Colonic mucosa (tissue), 4 donors: ENCODE data around the gene RBBP4. TPM values are rescaled to one million over a fixed set of nuclear protein-coding genes. Genes with fewer than 3 reads are reported as not detected.
"Not testable (repeated sequence)": the region's sequence is repeated elsewhere in the genome, so short reads cannot be mapped to it uniquely, and the experiment has no call there.

Experiments
- DNase-seq: peaks from one replicate; pipeline ENCODE4 v3.0.0-alpha.2; 2020
- H3K27ac ChIP-seq: fragments of 200-600 bp; one replicate; pipeline ENCODE4 v1.8.0; 2021
- H3K27me3 ChIP-seq: fragments of 200-600 bp; one replicate; pipeline ENCODE4 v1.8.0; 2021
- H3K36me3 ChIP-seq: fragments of 200-600 bp; one replicate; pipeline ENCODE4 v1.8.0; 2021
- H3K4me1 ChIP-seq: fragments of 200-600 bp; one replicate; pipeline ENCODE4 v1.8.0; 2021; ENCODE audit warnings: mild to moderate bottlenecking
- H3K4me3 ChIP-seq: fragments of 200-600 bp; one replicate; pipeline ENCODE4 v1.8.0; 2021
- H3K9ac ChIP-seq, 2 donors: one replicate each; pipeline ENCODE4 v1.7.0; 2013; ENCODE audit warnings: control low read depth in 2 of 2, low read depth in 2 of 2, low read length in 2 of 2
- H3K9me3 ChIP-seq: fragments of 200-600 bp; one replicate; pipeline ENCODE4 v1.8.0; 2021
- intact Hi-C: fragments of 100-400 bp; cut with DNase I; formaldehyde crosslinking; loops from one replicate; pipeline ENCODE4 v1.14.1; 2022
- total RNA-seq, 2 donors: library from RNA; stranded (reverse); fragmentation: NEBNext Ultra II Directional in 1 of 2; extraction: Animal tissue kit (Norgen Biotek cat#: 25700) in 1 of 2; gene quantifications; one replicate each; pipeline ENCODE4 v1.2.1, GENCODE V29; 2021
- TF ChIP-seq, protein P1 (sequence below): fragments of 200-600 bp; IDR thresholded peaks from one replicate; pipeline ENCODE4 v1.8.0; 2022; ENCODE audit warnings: antibody characterized with exemption, mild to moderate bottlenecking
- donor health status: healthy.
- donor health status: DM: no; HTN: no; CAD: no.
- donor health status: DM: no; HTN: no; CAD: no.

The RBBP4 gene
- total RNA-seq, 2 donors from 2014 or later, result 155 to 171 TPM

DNA sequence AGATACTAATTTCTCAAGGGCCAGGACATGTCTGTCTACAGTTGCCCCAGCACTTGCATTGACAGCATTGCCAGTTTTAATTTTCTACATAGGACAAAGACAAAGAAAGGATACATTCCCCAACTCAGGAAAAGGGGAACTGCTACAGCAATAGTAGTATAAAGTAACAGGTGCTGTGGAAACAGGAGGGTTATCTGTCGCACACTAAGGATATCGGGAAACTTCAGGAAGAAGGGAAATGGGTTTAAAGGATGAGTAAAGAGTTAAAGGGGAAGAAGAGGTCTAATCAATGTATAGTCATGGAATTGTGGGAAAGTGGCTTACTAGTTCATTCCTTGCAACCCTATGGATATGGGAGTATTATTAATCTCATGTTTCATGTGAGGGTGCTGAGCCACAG lies 35.4 kb downstream of the RBBP4 start:
- TF ChIP-seq, protein P1, sequence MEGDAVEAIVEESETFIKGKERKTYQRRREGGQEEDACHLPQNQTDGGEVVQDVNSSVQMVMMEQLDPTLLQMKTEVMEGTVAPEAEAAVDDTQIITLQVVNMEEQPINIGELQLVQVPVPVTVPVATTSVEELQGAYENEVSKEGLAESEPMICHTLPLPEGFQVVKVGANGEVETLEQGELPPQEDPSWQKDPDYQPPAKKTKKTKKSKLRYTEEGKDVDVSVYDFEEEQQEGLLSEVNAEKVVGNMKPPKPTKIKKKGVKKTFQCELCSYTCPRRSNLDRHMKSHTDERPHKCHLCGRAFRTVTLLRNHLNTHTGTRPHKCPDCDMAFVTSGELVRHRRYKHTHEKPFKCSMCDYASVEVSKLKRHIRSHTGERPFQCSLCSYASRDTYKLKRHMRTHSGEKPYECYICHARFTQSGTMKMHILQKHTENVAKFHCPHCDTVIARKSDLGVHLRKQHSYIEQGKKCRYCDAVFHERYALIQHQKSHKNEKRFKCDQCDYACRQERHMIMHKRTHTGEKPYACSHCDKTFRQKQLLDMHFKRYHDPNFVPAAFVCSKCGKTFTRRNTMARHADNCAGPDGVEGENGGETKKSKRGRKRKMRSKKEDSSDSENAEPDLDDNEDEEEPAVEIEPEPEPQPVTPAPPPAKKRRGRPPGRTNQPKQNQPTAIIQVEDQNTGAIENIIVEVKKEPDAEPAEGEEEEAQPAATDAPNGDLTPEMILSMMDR, result no peak
- intact Hi-C loops, result no loop called here
- no peak overlapping the region for H3K4me3 ChIP-seq
- no peaks in the 10 kb centered on the region for H3K27me3 ChIP-seq
- no peaks in the 10 kb centered on the region for H3K36me3 ChIP-seq
- H3K27ac ChIP-seq, result no peak overlapping the region
- DNase-seq, result no peak
- H3K9me3 ChIP-seq, result no peaks in the 10 kb centered on the region
- no peak overlapping the region for H3K9ac ChIP-seq
- peaks cover 5% of the 10 kb centered on the region for H3K4me1 ChIP-seq

DNA sequence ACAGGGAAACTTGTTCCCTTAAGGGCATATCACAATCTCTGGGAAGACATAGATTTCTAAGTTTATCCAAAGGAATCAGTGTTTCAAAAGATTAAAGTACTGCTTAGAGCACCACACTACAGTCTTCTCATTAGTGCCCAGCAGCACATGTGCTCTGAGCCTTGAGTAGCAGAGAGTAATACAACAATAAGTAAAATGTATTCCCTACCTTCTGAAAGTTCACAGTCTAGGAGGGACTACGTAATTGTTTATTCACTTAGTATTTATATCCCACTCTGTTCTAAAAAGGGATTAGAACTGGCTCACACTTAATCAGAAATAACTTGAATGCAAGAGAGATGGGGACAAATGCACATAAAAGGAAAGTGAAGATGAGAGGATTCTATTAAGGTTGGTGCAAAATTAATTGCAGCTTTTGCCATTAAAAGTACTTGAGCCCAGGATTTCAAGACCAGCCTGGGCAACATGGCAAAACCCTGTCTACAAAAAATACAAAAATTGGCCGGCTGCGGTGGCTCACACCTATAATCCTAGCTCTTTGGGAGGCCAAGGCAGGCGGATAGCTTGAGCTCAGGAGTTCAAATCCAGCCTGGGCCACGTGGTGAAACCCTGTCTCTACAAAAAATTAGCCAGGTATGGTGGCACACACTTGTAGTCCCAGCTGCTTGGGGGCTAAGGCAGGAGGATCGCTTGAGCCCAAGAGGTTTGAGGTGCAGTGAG lies 42.6 kb downstream of the RBBP4 start:
- intact Hi-C loops, result no loop called here
- no peak for DNase-seq

DNA sequence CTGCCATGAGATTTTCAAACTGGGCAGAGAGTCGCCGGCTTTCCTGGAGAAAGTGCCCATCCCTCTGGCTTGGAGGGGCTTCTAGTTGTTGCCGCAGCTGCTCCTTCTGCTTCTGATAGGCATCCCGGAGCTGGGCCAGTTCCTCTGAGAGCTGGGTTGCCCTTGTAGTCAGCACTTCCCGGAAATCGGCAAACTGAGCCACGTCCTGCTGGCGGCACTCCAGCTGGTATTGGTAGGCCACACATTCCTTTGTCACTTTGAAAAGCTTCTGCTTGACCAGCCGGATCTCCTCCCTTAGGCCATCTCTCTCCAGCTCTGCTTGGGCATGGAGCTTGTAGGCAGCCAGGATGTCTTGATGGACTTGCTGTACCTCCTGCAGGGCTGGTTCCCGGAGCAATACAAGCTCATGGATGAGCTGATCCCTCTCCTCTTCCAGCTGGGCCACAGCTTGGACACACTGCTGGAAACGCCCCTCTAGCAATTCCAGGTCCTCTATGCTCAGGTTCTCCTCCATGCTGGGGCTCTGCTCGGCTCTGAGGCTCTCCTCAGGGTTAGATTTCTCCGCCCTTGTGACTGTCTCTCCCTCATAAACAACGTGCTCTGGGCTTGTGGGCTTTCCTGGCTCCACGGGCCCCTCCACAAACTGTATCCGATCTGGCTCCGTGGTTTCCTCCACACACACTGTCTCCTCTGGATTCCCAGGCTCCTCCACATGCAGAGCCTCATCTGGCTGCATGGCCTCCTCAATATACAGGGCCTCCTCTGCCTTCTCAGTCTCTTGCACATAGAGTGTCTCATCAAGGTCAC lies 44.3 kb downstream of the RBBP4 start:
- intact Hi-C loops, result no loop called here
- H3K4me3 ChIP-seq, result no peak overlapping the region
- no peak overlapping the region for H3K9ac ChIP-seq
- H3K27ac ChIP-seq, result no peak overlapping the region
- H3K4me1 ChIP-seq, result no peaks in the 10 kb centered on the region
- DNase-seq, result peak; percentile 50
- TF ChIP-seq, protein P1, result no peak
- H3K27me3 ChIP-seq, result no peaks in the 10 kb centered on the region
- H3K36me3 ChIP-seq, result no peaks in the 10 kb centered on the region
- no peaks in the 10 kb centered on the region for H3K9me3 ChIP-seq

More for the DNA sequence above, 42.6 kb downstream of the RBBP4 start:
- Histone ChIP-seq H3K4me1 (no peaks in the 10 kb centered on the region), H3K9ac (no peak overlapping the region), H3K9me3 (no peaks in the 10 kb centered on the region), H3K27ac (no peak overlapping the region), H3K27me3 (no peaks in the 10 kb centered on the region), H3K36me3 (no peaks in the 10 kb centered on the region), H3K4me3 (no peak overlapping the region)
- TF ChIP-seq, protein P1, result no peak

DNA sequence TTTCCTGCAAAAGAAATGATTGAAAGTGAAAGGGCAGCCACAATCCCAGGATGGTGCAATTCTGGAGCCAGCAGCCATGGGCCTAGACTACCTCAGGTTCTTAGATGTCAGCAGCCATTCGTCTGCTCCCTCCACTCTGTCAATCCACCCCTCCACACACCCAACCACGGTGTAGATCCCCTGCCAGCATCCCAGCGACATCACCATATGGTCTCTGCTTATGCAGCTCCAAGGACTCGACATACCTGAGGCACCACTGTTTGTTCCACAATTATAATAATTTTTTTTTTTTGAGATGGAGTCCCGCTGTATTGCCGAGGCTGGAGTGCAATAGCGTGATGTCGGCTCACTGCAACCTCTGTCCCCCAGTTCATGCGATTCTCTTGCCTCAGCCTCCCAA lies 45.0 kb downstream of the RBBP4 start:
- Histone ChIP-seq H3K4me3 (no peak overlapping the region), H3K36me3 (no peaks in the 10 kb centered on the region), H3K4me1 (no peaks in the 10 kb centered on the region), H3K9me3 (no peaks in the 10 kb centered on the region), H3K9ac (no peak overlapping the region), H3K27me3 (no peaks in the 10 kb centered on the region), H3K27ac (no peak overlapping the region)
- no peak for DNase-seq
- intact Hi-C loops, result no loop called here
- TF ChIP-seq, protein P1, result no peak

DNA sequence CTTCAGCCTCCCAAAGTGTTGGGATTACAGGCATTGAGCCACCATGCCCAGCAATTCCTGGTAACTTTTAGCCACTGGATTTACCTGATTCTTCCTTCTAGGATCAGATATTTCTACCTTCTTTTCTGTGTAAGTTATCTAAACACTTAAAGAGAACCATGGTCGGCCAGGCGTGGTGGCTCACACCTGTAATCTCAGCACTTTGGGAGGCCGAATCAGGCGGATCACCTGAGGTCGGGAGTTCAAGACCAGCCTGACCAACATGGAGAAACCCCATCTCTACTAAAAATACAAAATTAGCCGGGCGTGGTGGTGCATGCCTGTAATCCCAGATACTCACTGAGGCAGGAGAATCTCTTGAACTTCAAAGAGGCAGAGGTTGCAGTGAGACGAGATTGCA lies 46.0 kb downstream of the RBBP4 start:
- H3K36me3 ChIP-seq, H3K4me3 ChIP-seq, DNase-seq, H3K27me3 ChIP-seq, intact Hi-C loops, H3K9me3 ChIP-seq, H3K4me1 ChIP-seq, H3K27ac ChIP-seq, H3K9ac ChIP-seq: not testable (repeated sequence)
